Tibial nerve (tissue), 4 donors: Measurements from ENCODE around the gene TM2D1. TPM values are rescaled to one million over a fixed set of nuclear protein-coding genes. Genes with fewer than 3 reads are reported as not detected.

ENCODE experiments used
- DNase-seq, 2 donors: peaks; one replicate each; pipeline ENCODE4 v3.0.0-alpha.2; 2019; ENCODE audit warnings: low spot score in 2 of 2
- H3K27ac ChIP-seq, 4 donors: fragments of 200-600 bp; sonication (generic) in 3 of 4; one replicate each; pipeline ENCODE4 v1.5.1; 2017 to 2019; ENCODE audit warnings: mild to moderate bottlenecking in 1 of 4
- H3K27me3 ChIP-seq, 2 donors: fragments of 200-600 bp; sonication (generic) in 1 of 2; one replicate each; pipeline versions ENCODE4 v1.5.1 to v1.6.0; 2017 to 2019
- H3K36me3 ChIP-seq, 3 donors: fragments of 200-600 bp; sonication (generic); one replicate each; pipeline ENCODE4 v1.5.1; 2018 to 2019
- H3K4me1 ChIP-seq, 4 donors: fragments of 200-600 bp; sonication (generic) in 3 of 4; one replicate each; pipeline ENCODE4 v1.5.1; 2017 to 2019
- H3K4me3 ChIP-seq, 4 donors: fragments of 200-600 bp; sonication (generic) in 3 of 4; one replicate each; pipeline ENCODE4 v1.5.1; 2017 to 2019; ENCODE audit warnings: mild to moderate bottlenecking in 1 of 4, moderate library complexity in 1 of 4
- H3K9me3 ChIP-seq, 4 donors: fragments of 200-600 bp; sonication (generic) in 3 of 4; one replicate each; pipeline ENCODE4 v1.5.1; 2017 to 2019
- CTCF ChIP-seq, 5 experiments: fragments of 200-600 bp in 3 of 5; fragments of 450-650 bp in 2 of 5; sonication (generic) in 3 of 5; IDR thresholded peaks; one replicate each; pipeline ENCODE4 v1.5.1; 2016 to 2019; ENCODE audit warnings: antibody characterized with exemption in 5 of 5, mild to moderate bottlenecking in 3 of 5, moderate library complexity in 2 of 5
- EP300 ChIP-seq, 2 donors: sonication (generic); formaldehyde crosslinking; IDR thresholded peaks; one replicate each; pipeline ENCODE4 v1.6.1; 2017; ENCODE audit warnings: antibody characterized with exemption in 2 of 2, mild to moderate bottlenecking in 1 of 2
- POLR2A ChIP-seq, 2 donors: fragments of 450-650 bp; IDR thresholded peaks; one replicate each; pipeline ENCODE4 v1.6.1; 2017; ENCODE audit warnings: antibody characterized with exemption in 2 of 2, mild to moderate bottlenecking in 2 of 2, moderate library complexity in 2 of 2
- WGBS, 2 donors: methylation state at CpG; one replicate each; pipeline ENCODE4 v1.1.5; 2018; 5-methylcytosine and 5-hydroxymethylcytosine counted together
- total RNA-seq, 4 donors: library from RNA; depleted of rRNA; stranded (reverse); fragments of >200 nt; gene quantifications; one replicate each; pipeline ENCODE4 v1.1.0, GENCODE V29; 2016

The TM2D1 gene
- total RNA-seq, 4 donors from 2014 or later = 56.7 to 88.3 (median 77.1) TPM

GRCh38 chr1:61743716-61744580 lies 19.0 kb upstream of the TM2D1 start:
- Histone ChIP-seq H3K9me3 (no peaks in the 10 kb centered on the region), H3K36me3 (no peaks in the 10 kb centered on the region), H3K4me3 (peak overlapping the region in 1 of 4 donors; percentile 81), H3K4me1 (peaks cover 0 to 22% (median 0%) of the 10 kb centered on the region in 4 donors), H3K27me3 (no peaks in the 10 kb centered on the region), H3K27ac (peak overlapping the region; percentile 95 to 99 (median 98))
- TF ChIP-seq EP300 (IDR thresholded peaks at IDR 0.05) (no peak), POLR2A (IDR thresholded peaks at IDR 0.05) (no peak), CTCF (IDR thresholded peaks at IDR 0.05) (no peak)
- WGBS, 2 donors = 83 to 90% methylated on average over 6 of the region's 6 CpGs
- DNase-seq = no peak

- no peak for TF ChIP-seq POLR2A (IDR thresholded peaks at IDR 0.05)
- no peak for TF ChIP-seq EP300 (IDR thresholded peaks at IDR 0.05)
- TF ChIP-seq CTCF (IDR thresholded peaks at IDR 0.05) = no peak
- 47 to 57% methylated on average over 5 of the region's 5 CpGs for WGBS, 2 donors
These were observed 18.4 kb upstream of the TM2D1 start for GRCh38 chr1:61743431-61743705.

GRCh38 chr1:61742620-61743430 lies 17.9 kb upstream of the TM2D1 start:
- peak overlapping the region; percentile 81 to 97 (median 92) for H3K4me3 ChIP-seq
- H3K36me3 ChIP-seq = no peaks in the 10 kb centered on the region
- no peaks in the 10 kb centered on the region for H3K27me3 ChIP-seq
- H3K27ac ChIP-seq = peak overlapping the region; percentile 95 to 99 (median 98)
- no peaks in the 10 kb centered on the region for H3K9me3 ChIP-seq
- 1 to 3% methylated on average over 17 to 25 of the region's 74 CpGs for WGBS, 2 donors
- peaks cover 0 to 22% (median 0%) of the 10 kb centered on the region in 4 donors for H3K4me1 ChIP-seq
- peak; percentile 22 to 25 for DNase-seq
- TF ChIP-seq EP300 (IDR thresholded peaks at IDR 0.05) (peak in 1 of 2 donors; percentile 52), CTCF (IDR thresholded peaks at IDR 0.05) (no peak), POLR2A (IDR thresholded peaks at IDR 0.05) (peak in 1 of 2 donors; percentile 39)

More at GRCh38 chr1:61743431-61743705, 18.4 kb upstream of the TM2D1 start:
- no peaks in the 10 kb centered on the region for H3K36me3 ChIP-seq
- DNase-seq = no peak
- peaks cover 0 to 22% (median 0%) of the 10 kb centered on the region in 4 donors for H3K4me1 ChIP-seq
- H3K27me3 ChIP-seq = no peaks in the 10 kb centered on the region
- H3K9me3 ChIP-seq = no peaks in the 10 kb centered on the region
- peak overlapping the region; percentile 81 to 97 (median 92) for H3K4me3 ChIP-seq
- H3K27ac ChIP-seq = peak overlapping the region; percentile 95 to 99 (median 98)

- H3K4me1 ChIP-seq = peaks cover 0 to 13% (median 0%) of the 10 kb centered on the region in 4 donors
- H3K36me3 ChIP-seq = no peaks in the 10 kb centered on the region
- H3K27me3 ChIP-seq = no peaks in the 10 kb centered on the region
- 7 to 9% methylated on average over 25 to 37 of the region's 54 CpGs for WGBS, 2 donors
- H3K4me3 ChIP-seq = peak within 1 kb of the TSS; percentile 81 to 97 (median 92)
- TF ChIP-seq CTCF (IDR thresholded peaks at IDR 0.05) (no peak), EP300 (IDR thresholded peaks at IDR 0.05) (peak in 1 of 2 donors; percentile 4)
- DNase-seq = peak; percentile 25 to 45
- peak within 1 kb of the TSS; percentile 95 to 99 (median 98) for H3K27ac ChIP-seq
- H3K9me3 ChIP-seq = no peaks in the 10 kb centered on the region
These were observed 17.0 kb upstream of the TM2D1 start, which contains the start of gene PATJ for GRCh38 chr1:61741711-61742619. Gene PATJ (plus strand): TSS chr1:61742480. CDS start chr1:61762893, 20,413 bp downstream.
